GM18870 (cell line): ENCODE results near the gene UBL4A.

Experiments used
- ATAC-seq: cut with Tn5 transposase; IDR thresholded peaks from one replicate; pipeline ENCODE4 v1.9.1; 2021; ENCODE audit warnings: moderate library complexity; ENCODE audit not compliant: unreplicated experiment

The UBL4A gene

DNA sequence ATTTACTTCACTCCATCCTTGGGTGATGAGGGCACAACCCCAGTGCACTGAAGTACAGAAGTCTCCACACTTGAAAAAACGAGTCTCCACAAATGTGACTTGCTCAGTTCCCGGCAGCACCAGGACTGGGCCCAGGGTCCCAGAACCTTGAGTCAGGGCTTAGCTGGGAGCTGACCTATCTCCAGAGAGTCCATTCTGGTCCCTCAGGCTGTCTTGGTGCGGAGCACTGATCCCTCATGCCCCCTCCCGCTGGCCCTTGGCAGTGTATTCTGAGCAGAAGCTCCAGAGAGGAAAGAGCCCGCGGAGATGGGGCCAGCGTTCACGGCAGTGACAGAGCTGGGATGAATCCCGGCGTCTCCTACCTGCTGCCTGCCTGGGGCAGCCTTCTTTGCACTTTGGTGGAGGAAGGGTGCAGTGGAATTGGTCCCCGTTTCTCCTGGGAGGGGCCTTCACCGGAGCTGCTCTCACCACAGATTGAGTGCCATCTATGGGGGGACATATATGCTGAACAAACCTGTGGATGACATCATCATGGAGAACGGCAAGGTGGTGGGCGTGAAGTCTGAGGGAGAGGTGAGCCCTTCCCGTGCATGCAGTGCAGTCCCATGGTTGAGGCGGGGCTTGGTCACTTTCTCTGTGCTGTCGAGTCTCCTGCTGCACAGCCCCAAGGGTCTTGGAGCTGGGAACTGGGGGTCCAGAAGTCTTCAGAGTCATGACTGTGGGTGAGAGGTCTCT lies 45.6 kb downstream of the UBL4A start:
- ATAC-seq, result no peak

DNA sequence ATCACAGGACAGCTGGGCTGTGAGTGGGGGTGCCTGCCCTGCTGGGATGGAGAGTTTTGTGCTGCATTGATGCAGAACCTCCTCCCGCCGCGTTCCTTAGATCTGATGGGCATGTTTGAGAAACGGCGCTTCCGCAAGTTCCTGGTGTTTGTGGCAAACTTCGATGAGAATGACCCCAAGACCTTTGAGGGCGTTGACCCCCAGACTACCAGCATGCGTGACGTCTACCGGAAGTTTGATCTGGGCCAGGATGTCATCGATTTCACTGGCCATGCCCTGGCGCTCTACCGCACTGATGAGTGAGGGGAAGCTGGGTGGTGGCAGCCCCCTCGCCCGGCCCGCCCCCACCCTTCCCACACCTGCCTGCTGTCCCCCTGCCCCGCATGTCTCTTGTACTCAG lies 46.6 kb downstream of the UBL4A start:
- ATAC-seq, result no peak

DNA sequence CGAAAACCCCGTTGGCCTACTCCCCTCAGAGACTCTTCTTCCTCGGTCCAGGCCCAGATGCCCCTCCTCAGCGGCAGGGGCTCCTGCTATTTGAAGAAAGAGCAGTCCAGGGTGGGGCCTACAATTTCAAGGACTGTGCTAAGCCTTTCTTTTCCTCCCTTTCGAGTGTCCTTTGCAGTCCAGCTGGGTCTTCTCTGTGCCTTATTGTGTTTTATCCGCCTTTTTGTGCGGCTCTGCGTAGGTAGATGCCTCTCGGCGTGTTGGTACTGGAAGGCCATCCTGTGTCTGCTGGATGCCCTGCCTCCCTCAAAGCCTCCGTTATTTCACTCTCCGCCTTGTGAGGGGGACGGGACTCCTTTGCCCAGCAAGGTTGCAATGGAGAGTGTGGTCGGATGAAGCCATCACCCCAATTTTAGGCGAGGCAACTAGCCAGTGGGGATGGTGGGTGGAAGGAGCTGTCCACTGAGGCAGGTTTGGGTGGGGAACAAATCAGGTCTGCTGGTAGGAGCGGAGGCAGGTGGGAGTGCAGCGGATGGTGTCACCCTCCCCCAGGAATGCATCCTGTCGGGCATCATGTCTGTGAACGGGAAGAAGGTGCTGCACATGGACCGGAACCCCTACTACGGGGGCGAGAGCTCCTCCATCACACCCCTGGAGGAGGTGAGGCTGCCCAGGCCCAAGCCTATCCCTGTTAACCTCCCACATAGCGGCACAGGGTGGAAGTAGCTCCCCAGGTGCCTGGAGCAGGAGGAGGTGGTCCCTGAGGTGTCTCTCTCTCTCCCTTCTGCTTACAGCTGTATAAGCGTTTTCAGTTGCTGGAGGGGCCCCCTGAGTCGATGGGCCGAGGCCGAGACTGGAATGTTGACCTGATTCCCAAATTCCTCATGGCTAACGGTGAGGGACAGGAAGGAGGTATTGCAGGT lies 48.2 kb downstream of the UBL4A start:
- ATAC-seq, result no peak

DNA sequence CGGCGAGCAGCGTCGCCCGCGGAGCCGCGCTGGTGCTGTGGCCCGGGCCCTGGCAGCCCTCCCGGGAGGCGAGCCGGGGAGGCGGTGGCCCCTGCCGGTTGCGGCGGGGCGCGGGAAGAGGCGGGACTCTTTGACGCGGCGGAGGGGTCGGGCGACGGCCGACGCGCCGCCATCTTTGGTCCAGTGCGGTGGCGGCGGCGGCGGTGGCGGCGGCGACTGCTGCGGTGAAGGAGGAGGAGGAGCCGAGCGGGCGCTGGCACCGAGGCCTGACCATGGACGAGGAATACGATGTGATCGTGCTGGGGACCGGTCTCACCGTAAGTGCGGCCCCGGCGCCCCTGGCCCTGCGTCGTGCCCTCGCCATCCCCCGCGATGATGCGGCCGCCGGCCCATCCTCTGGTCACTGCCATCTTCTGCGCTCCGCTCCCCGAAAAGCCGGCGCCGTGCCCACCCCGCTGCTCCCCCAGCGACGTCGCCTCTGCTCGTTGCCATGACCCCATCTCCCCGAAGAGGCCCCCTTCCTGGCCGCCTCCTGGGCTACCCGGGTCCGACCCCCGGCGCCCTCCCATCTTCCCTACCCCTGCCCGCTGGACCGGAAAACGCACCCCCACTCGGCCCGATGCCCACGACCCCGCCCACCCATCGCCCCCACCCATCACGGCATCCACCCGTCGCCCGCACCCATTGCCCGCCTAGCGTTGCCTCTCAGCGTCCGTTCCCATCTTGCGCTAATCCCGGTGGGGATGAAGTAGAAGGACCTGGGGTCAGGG lies 49.2 kb downstream of the UBL4A start, which contains the start of gene GDI1:
TSS of gene GDI1 (plus strand) at position 172 of the 770 bp plus-strand sequence. CDS start at position 273, 101 bp downstream.
- no peak for ATAC-seq

DNA sequence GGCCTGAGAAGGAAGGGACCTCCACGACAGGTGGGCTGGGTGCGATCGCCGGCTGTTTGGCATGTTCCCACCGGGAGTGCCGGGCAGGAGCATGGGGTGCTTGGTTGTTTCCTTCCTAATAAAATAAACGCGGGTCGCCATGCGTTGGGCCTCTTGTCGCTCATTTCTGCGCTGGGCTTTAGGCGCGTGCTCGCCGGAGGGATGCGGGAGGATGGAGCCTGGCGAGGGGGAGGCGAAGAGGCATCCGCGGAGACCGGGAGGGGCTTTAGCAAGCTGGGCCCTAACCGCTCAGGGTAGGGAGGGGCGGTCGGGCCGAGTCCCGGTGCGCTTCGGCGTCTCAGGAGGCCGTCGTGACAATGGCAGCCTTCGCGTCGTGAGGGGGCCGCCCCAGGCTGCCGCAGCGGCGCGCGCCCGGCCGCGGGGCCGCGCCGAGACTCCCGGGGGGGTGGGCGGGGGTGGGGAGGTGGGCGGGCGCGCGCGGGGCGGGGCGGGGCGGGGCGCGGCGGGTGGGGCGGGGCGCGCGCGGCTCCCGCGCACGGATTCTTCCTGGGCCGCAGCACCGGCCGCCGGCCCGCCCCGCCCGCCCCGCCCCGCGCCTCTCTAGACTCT lies 49.9 kb downstream of the UBL4A start:
- no peak for ATAC-seq

DNA sequence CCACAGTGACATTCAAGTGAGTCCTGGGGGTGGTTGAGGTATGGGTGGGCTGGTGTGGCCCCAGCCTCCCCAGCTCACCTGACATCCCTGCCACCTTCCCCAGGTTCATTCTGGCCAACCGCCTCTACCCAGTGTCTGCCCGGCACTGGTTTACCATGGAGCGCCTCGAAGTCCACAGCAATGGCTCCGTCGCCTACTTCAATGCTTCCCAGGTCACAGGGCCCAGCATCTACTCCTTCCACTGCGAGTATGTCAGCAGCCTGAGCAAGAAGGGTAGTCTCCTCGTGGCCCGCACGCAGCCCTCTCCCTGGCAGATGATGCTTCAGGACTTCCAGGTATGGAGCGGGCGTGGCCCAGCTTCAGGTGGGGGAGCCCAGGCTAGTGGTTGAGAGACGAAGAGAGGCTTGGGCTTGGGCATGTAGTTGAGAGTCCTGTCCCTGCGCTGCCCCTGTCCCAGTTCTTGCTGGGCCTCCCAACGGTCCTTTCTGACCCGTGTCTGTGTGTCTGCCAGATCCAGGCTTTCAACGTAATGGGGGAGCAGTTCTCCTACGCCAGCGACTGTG lies 51.2 kb downstream of the UBL4A start:
- no peak for ATAC-seq

DNA sequence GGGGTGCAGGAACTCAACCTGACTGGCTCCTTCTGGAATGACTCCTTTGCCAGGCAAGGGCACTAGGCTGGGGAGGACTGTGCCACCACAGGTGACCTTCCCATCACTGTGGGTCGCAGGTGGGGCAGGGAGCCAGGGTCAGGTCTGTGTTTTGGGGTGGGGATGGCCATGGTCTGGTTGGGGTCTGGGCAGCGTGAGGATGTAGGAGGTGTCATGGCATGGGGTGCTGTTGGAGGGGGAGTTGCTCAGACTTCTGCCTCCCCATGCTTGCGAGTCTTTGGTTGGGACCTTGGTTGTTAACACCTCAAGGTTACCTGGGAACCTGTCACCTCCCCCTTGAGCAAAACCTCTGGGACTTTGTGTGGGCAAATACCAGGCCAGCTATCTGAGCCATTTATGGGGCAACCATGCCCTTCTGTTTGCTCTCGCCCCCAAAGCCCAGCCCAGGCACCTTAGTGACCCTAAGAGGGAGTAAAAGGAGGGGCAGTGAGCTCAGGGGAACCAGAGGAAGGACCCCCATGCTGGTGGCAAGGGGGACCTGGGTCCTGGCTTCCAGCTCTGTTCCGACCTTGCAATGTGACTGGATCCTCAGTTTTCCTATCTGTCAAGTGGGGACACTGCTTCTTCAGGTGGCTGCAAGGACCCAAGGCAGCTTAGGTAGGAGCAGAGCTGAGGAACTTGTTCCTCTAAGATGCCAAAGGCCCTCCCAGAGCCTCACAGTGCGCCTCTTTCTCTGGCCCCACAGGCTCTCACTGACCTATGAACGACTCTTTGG lies 51.8 kb downstream of the UBL4A start:
- ATAC-seq, result no peak
